Keratinocyte (primary cell): ENCODE measurements around the gene NPNT. TPM values are rescaled to one million over a fixed set of nuclear protein-coding genes. Genes with fewer than 3 reads are reported as not detected.
A peak's percentile ranks its signal among the peaks of the same experiment; 100 is the strongest.

Experiments
- DNase-seq: peaks from one replicate; pipeline ENCODE4 v3.0.0-alpha.2; 2011; ENCODE audit warnings: low read depth, missing footprints, low spot score
- FAIRE-seq: peaks from 2 replicates; lab custom pipeline; 2011; peaks lifted over from hg19 to GRCh38; lab: Jason Lieb, UNC
- H2AFZ ChIP-seq: 2 replicates; pipeline ENCODE4 v1.6.0; 2012; ENCODE audit warnings: low read length, control low read depth, inconsistent platforms; ENCODE audit not compliant: control insufficient read depth
- H3K27ac ChIP-seq: 2 replicates; pipeline ENCODE4 v1.5.1; 2011; ENCODE audit warnings: low read length; ENCODE audit not compliant: control insufficient read depth, insufficient read depth
- H3K27me3 ChIP-seq: 3 replicates; pipeline ENCODE4 v1.6.0; 2011; ENCODE audit warnings: low read length; ENCODE audit not compliant: control insufficient read depth, insufficient read depth; ENCODE audit errors: extremely low read depth
- H3K36me3 ChIP-seq, 2 experiments: 2 replicates in 1 of 2; 3 replicates in 1 of 2; pipeline ENCODE4 v1.5.1; 2011; ENCODE audit warnings: low read length in 2 of 2, mild to moderate bottlenecking in 1 of 2; ENCODE audit not compliant: control insufficient read depth in 2 of 2, insufficient read depth in 2 of 2; ENCODE audit errors: extremely low read depth in 1 of 2
- H3K4me1 ChIP-seq: 3 replicates; pipeline ENCODE4 v1.5.1; 2011; ENCODE audit warnings: low read length; ENCODE audit not compliant: control insufficient read depth, insufficient read depth; ENCODE audit errors: extremely low read depth
- H3K4me2 ChIP-seq: 3 replicates; pipeline ENCODE4 v1.6.0; 2011; ENCODE audit warnings: low read depth, low read length; ENCODE audit not compliant: control insufficient read depth, insufficient read depth; ENCODE audit errors: extremely low read depth
- H3K4me3 ChIP-seq, 3 experiments: fragments of 200-600 bp in 1 of 3; sonication (generic) in 1 of 3; 2 replicates in 2 of 3; 3 replicates in 1 of 3; pipeline ENCODE4 v1.5.1; 2011 to 2016; ENCODE audit warnings: low read length in 3 of 3, mild to moderate bottlenecking in 3 of 3, control low read depth in 2 of 3, inconsistent platforms in 1 of 3, low read depth in 1 of 3, mixed read lengths in 1 of 3, mixed run types in 1 of 3, moderate library complexity in 1 of 3; ENCODE audit not compliant: control insufficient read depth in 2 of 3, insufficient read depth in 2 of 3; ENCODE audit errors: extremely low read depth in 1 of 3
- H3K79me2 ChIP-seq: 2 replicates; pipeline ENCODE4 v1.6.0; 2012; ENCODE audit warnings: low read length; ENCODE audit not compliant: control insufficient read depth, insufficient read depth
- H3K9ac ChIP-seq: 3 replicates; pipeline ENCODE4 v1.6.0; 2011; ENCODE audit warnings: low read length; ENCODE audit not compliant: control insufficient read depth, insufficient read depth; ENCODE audit errors: extremely low read depth
- H3K9me1 ChIP-seq: 3 replicates; pipeline ENCODE4 v1.6.0; 2011; ENCODE audit warnings: low read length; ENCODE audit not compliant: control insufficient read depth, insufficient read depth; ENCODE audit errors: extremely low read depth
- H3K9me3 ChIP-seq: 2 replicates; pipeline ENCODE4 v1.5.1; 2012; ENCODE audit warnings: low read depth, low read length; ENCODE audit not compliant: control insufficient read depth
- H4K20me1 ChIP-seq: 3 replicates; pipeline ENCODE4 v1.6.0; 2011; ENCODE audit warnings: low read length; ENCODE audit not compliant: control insufficient read depth, insufficient read depth; ENCODE audit errors: extremely low read depth
- EZH2 ChIP-seq: IDR thresholded peaks from one replicate; pipeline ENCODE4 v1.6.1; 2012; ENCODE audit warnings: inconsistent platforms, mild to moderate bottlenecking, low read length, moderate library complexity
- dilution Hi-C: fragments of 300-500 bp; cut with MboI; formaldehyde crosslinking; loops from one replicate; pipeline ENCODE4 v1.7.0; 2020; ENCODE audit warnings: low sequenced_read_pairs; ENCODE audit not compliant: extremely low pct_ligation_motif_present
- polyA plus RNA-seq, 5 experiments: library from polyadenylated mRNA; depleted of rRNA in 3 of 5; stranded (reverse) in 3 of 5; stranded (forward) in 1 of 5; unstranded in 1 of 5; fragments of >200 nt; gene quantifications; 1 replicate in 1 of 5; 2 replicates in 3 of 5; 3 replicates in 1 of 5; pipeline versions ENCODE4 v1.2.1 to v1.2.3, GENCODE V29; 2011 to 2012; ENCODE audit warnings: missing spikeins in 2 of 5, low read depth in 1 of 5, low replicate concordance in 1 of 5
- TF ChIP-seq, protein P1 (sequence below), 3 experiments: IDR thresholded peaks in 1 of 3; conservative IDR thresholded peaks in 1 of 3; optimal IDR thresholded peaks in 1 of 3; 2 replicates in 2 of 3; 3 replicates in 1 of 3; pipeline versions ENCODE3 to v1.5.1; 2011; ENCODE audit warnings: low read length in 3 of 3, mild to moderate bottlenecking in 3 of 3, moderate library complexity in 2 of 3, control low read depth in 1 of 3, inconsistent platforms in 1 of 3; ENCODE audit not compliant: insufficient read depth in 2 of 3; ENCODE audit errors: extremely low read depth in 1 of 3

NPNT gene
- polyA plus RNA-seq, 1 donor (not counting 4 experiments of a cell fraction or from before 2014, with no cell fraction given): 0.46 TPM

- H3K27ac ChIP-seq: no peak overlapping the region
- H3K27me3 ChIP-seq: peaks cover 28% of the 10 kb centered on the region
- dilution Hi-C loops: no loop called here
- no peaks in the 10 kb centered on the region for H3K9me1 ChIP-seq
- peak overlapping the region; percentile 30 for H3K9ac ChIP-seq
- H4K20me1 ChIP-seq: no peaks in the 10 kb centered on the region
- no peaks in the 10 kb centered on the region for H3K36me3 ChIP-seq
- no peaks in the 10 kb centered on the region for H3K9me3 ChIP-seq
- TF ChIP-seq, protein P1, sequence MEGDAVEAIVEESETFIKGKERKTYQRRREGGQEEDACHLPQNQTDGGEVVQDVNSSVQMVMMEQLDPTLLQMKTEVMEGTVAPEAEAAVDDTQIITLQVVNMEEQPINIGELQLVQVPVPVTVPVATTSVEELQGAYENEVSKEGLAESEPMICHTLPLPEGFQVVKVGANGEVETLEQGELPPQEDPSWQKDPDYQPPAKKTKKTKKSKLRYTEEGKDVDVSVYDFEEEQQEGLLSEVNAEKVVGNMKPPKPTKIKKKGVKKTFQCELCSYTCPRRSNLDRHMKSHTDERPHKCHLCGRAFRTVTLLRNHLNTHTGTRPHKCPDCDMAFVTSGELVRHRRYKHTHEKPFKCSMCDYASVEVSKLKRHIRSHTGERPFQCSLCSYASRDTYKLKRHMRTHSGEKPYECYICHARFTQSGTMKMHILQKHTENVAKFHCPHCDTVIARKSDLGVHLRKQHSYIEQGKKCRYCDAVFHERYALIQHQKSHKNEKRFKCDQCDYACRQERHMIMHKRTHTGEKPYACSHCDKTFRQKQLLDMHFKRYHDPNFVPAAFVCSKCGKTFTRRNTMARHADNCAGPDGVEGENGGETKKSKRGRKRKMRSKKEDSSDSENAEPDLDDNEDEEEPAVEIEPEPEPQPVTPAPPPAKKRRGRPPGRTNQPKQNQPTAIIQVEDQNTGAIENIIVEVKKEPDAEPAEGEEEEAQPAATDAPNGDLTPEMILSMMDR (optimal IDR thresholded peaks at IDR 0.05 in 1 of 3, IDR thresholded peaks at IDR 0.05 in 1 of 3, conservative IDR thresholded peaks at IDR 0.05 in 1 of 3; ENCODE audit: extremely low read depth in 1 of 3, insufficient read depth in 2 of 3, low read length in 3 of 3): peak in 1 of 3 experiments; percentile 29
- TF ChIP-seq EZH2: no peak
- H2AFZ ChIP-seq: peak overlapping the region; percentile 24
- no peaks in the 10 kb centered on the region for H3K79me2 ChIP-seq
- FAIRE-seq (no peak), DNase-seq (no peak)
- peaks cover 15% of the 10 kb centered on the region for H3K4me1 ChIP-seq
- H3K4me3 ChIP-seq: peak overlapping the region; percentile 40 to 69 (median 57)
- peak overlapping the region; percentile 81 for H3K4me2 ChIP-seq
Observed at GRCh38 chr4:105895583-105896460, 551 bp downstream of the NPNT start.

DNA sequence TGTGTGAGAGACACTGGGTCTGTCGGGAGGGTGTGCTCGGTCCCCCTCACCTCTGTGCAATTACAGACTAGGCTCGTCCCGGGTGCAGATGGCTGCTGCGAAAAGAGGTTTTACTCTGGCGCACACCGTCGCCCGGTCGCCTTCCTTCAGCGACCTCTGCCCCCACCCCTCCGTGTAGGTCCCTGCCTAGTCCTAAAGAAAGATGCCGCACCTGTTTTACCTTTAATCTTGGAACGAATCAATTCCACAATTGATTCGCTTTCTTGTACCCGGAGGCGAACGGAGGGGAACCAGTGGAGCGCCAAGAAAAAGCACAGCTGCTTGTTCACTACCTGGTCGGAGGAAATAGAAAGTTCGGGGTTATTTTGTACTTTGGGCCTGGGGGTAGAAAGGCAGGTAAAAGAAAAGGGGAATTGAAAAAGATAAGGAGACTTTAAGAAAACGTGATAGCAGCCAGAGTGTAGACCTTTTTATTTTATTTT, 1.2 kb downstream of the NPNT start:
- Histone ChIP-seq H3K79me2 (no peaks in the 10 kb centered on the region), H3K9ac (peak overlapping the region; percentile 30), H3K9me3 (no peaks in the 10 kb centered on the region), H3K9me1 (no peaks in the 10 kb centered on the region), H3K36me3 (no peaks in the 10 kb centered on the region), H2AFZ (peak overlapping the region; percentile 24), H3K4me2 (peak overlapping the region; percentile 81), H3K4me3 (peak overlapping the region; percentile 40 to 69 (median 57)), H3K27me3 (peaks cover 28% of the 10 kb centered on the region), H4K20me1 (no peaks in the 10 kb centered on the region), H3K27ac (no peak overlapping the region), H3K4me1 (peaks cover 15% of the 10 kb centered on the region)
- dilution Hi-C loops: no loop called here
- DNase-seq (no peak), FAIRE-seq (no peak)
- TF ChIP-seq, protein P1 (optimal IDR thresholded peaks at IDR 0.05 in 1 of 3, IDR thresholded peaks at IDR 0.05 in 1 of 3, conservative IDR thresholded peaks at IDR 0.05 in 1 of 3; ENCODE audit: extremely low read depth in 1 of 3, insufficient read depth in 2 of 3, low read length in 3 of 3): no peak
- TF ChIP-seq EZH2: peak; percentile 77
